ENCODE data around the gene BZW2. TPM values are rescaled to one million over a fixed set of nuclear protein-coding genes. Genes with fewer than 3 reads are reported as not detected.

BZW2 gene
- total and polyA plus RNA-seq, 9 donors = 17.2 to 41.0 (median 22.5) TPM

- Histone ChIP-seq H3K4me1 (ENCODE audit: insufficient read depth) (no peaks in the 10 kb centered on the region), H3K27me3 (no peaks in the 10 kb centered on the region), H3K36me3 (no peaks in the 10 kb centered on the region), H3K27ac (no peak overlapping the region), H3K4me3 (no peak overlapping the region), H3K9me3 (no peaks in the 10 kb centered on the region)
- no peak for DNase-seq
- 96 to 98% (median 98%) methylated on average over 4 of the region's 4 CpGs for WGBS, 3 donors
- intact Hi-C loops (cut with DNase I) = no loop called here
- TF ChIP-seq CTCF (IDR thresholded peaks at IDR 0.05) (no peak), EP300 (IDR thresholded peaks at IDR 0.05) (no peak), POLR2A (IDR thresholded peaks at IDR 0.05) (no peak)
These were observed 86.8 kb downstream of the BZW2 start for GRCh38 chr7:16732828-16733227.

- TF ChIP-seq EP300 (IDR thresholded peaks at IDR 0.05) (no peak), POLR2A (IDR thresholded peaks at IDR 0.05) (no peak), CTCF (IDR thresholded peaks at IDR 0.05) (no peak)
- no peak overlapping the region for H3K27ac ChIP-seq
- H3K4me1 ChIP-seq (ENCODE audit: insufficient read depth) = no peaks in the 10 kb centered on the region
- H3K36me3 ChIP-seq = no peaks in the 10 kb centered on the region
- H3K4me3 ChIP-seq = no peak overlapping the region
- WGBS, 3 donors = 91 to 95% (median 93%) methylated on average over 7 of the region's 7 CpGs
- H3K9me3 ChIP-seq = no peaks in the 10 kb centered on the region
- no peaks in the 10 kb centered on the region for H3K27me3 ChIP-seq
- intact Hi-C loops (cut with DNase I) = no loop called here
- DNase-seq = no peak
These were observed 88.3 kb downstream of the BZW2 start for GRCh38 chr7:16734148-16734726.

- TF ChIP-seq CTCF (IDR thresholded peaks at IDR 0.05) (no peak), POLR2A (IDR thresholded peaks at IDR 0.05) (no peak), EP300 (IDR thresholded peaks at IDR 0.05) (no peak)
- no peak for DNase-seq
- H3K4me1 ChIP-seq (ENCODE audit: insufficient read depth) = no peaks in the 10 kb centered on the region
- 87 to 92% (median 90%) methylated on average over 4 of the region's 4 CpGs for WGBS, 3 donors
- H3K4me3 ChIP-seq = no peak overlapping the region
- H3K27ac ChIP-seq = no peak overlapping the region
- no peaks in the 10 kb centered on the region for H3K36me3 ChIP-seq
- intact Hi-C loops (cut with DNase I) = no loop called here
- H3K27me3 ChIP-seq = no peaks in the 10 kb centered on the region
- no peaks in the 10 kb centered on the region for H3K9me3 ChIP-seq
These were observed 89.0 kb downstream of the BZW2 start for GRCh38 chr7:16735020-16735419.

GRCh38 chr7:16738011-16738688 is 92.2 kb downstream of the BZW2 start:
- whole genome bisulfite sequencing, 3 donors = 84 to 96% (median 93%) methylated on average over 5 of the region's 5 CpGs
- intact Hi-C loops (cut with DNase I) = no loop called here
- Histone ChIP-seq H3K4me3 (no peak overlapping the region), H3K9me3 (no peaks in the 10 kb centered on the region), H3K27ac (no peak overlapping the region), H3K36me3 (no peaks in the 10 kb centered on the region), H3K27me3 (no peaks in the 10 kb centered on the region), H3K4me1 (ENCODE audit: insufficient read depth) (no peaks in the 10 kb centered on the region)
- TF ChIP-seq POLR2A (IDR thresholded peaks at IDR 0.05) (no peak), CTCF (IDR thresholded peaks at IDR 0.05) (no peak), EP300 (IDR thresholded peaks at IDR 0.05) (no peak)
- no peak for DNase-seq
